ENCODE data around the gene CAP2. TPM values are rescaled to one million over a fixed set of nuclear protein-coding genes. Genes with fewer than 3 reads are reported as not detected.
"Not testable (repeated sequence)": the region's sequence is repeated elsewhere in the genome, so short reads cannot be mapped to it uniquely, and the experiment has no call there.

Gene CAP2
- polyA plus RNA-seq, 1 donor from 2014 or later = not detected

- no peaks in the 10 kb centered on the region for H3K27me3 Mint-ChIP-seq
- no peak overlapping the region for H3K27ac Mint-ChIP-seq
- no peaks in the 10 kb centered on the region for H3K4me1 Mint-ChIP-seq
- no peak overlapping the region for H3K4me3 Mint-ChIP-seq
- peaks cover 4 to 18% (median 5%) of the 10 kb centered on the region in 3 donors for H3K9me3 Mint-ChIP-seq
- no peaks in the 10 kb centered on the region for H3K36me3 Mint-ChIP-seq
Observed at GRCh38 chr6:17562636-17563035, 169.2 kb downstream of the CAP2 start.

- Mint-ChIP-seq H3K4me3 (no peak overlapping the region), H3K4me1 (no peaks in the 10 kb centered on the region), H3K27me3 (no peaks in the 10 kb centered on the region), H3K27ac (no peak overlapping the region), H3K9me3 (peaks cover 4 to 18% (median 5%) of the 10 kb centered on the region in 3 donors), H3K36me3 (peaks cover 2% of the 10 kb centered on the region)
Observed at GRCh38 chr6:17565399-17565798, 172.0 kb downstream of the CAP2 start.

DNA sequence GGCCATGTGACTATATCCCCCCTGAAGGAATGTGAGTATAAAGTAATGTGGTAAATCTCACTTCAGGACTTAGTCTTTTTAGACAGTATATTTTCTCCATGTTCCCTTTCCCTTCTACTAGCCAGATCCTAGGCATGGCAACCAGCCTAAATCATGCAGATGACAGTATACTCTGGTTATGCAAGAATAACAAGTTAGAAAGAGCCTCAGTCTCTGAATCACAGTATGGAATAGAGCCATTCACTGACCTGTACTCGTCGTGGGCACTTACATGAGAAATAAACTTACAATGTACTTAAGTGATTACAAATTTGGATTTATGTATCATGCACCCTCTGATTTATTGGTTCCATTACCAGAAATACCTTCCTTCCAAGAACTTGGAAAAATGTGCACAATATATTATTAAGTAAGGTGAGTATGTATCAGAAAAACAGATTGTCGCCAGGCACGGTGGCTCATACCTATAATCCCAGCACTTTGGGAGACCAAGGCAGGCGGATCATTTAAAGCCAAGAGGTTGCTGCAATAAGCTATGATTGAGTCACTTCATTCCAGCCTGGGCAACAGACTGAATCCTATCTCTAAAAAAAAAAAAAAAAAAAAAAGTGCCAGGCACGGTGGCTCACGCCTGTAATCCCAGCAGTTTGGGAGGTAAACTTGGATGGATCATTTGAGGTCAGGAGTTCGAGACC is 181.6 kb downstream of the CAP2 start:
- Mint-ChIP-seq H3K36me3 (peaks cover 2% of the 10 kb centered on the region), H3K27ac (no peak overlapping the region), H3K4me3 (no peak overlapping the region), H3K27me3 (peaks cover 13% of the 10 kb centered on the region), H3K9me3 (peaks cover 7 to 12% (median 9%) of the 10 kb centered on the region in 3 donors), H3K4me1 (no peaks in the 10 kb centered on the region)

DNA sequence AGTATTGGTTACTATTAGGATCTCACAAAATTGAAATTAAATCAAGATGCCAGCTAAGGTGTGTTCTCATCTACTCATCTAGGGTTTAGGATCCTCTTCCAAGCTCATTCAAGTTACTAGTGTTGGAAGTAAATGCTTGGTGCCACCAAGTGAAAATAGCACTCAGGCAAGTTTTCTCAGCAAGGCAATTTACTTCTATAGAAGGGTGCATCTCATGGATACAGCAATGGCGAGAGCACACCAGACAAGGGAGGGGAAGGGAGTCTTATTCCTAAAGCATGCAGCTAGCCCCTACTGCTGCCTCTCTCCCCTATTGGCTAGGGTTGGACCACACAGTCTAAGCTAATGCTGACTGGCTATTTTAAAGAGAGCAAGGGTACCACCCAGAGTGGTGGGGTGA is 183.7 kb downstream of the CAP2 start:
- no peaks in the 10 kb centered on the region for H3K4me1 Mint-ChIP-seq
- H3K36me3 Mint-ChIP-seq = no peaks in the 10 kb centered on the region
- H3K9me3 Mint-ChIP-seq = peaks cover 8 to 12% (median 9%) of the 10 kb centered on the region in 3 donors
- no peak overlapping the region for H3K27ac Mint-ChIP-seq
- H3K4me3 Mint-ChIP-seq = no peak overlapping the region
- H3K27me3 Mint-ChIP-seq = peaks cover 19% of the 10 kb centered on the region

DNA sequence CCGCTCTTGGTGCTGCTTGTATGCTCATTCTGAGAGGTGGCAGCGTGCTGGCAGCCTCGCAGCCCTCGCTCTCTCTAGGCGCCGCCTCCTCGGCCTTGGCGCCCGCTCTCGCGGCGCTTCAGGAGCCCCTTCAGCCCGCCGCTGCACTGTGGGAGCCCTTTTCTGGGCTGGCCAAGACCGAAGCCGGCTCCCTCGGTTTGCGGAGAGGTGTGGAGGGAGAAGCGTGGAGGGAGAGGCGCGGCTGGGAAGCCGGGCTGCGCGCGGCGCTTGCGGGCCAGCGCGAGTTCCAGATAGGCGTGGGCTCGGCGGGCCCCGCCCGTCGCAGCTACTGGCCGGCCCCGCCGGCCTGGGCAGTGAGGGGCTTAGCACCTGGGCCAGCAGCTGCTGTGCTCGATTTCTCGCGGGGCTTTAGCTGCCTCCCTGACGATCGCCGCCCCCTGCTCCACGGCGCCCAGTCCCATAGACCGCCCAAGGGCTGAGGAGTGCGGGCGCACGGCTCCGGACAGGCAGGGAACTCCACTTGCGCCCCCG is 187.2 kb downstream of the CAP2 start:
- Mint-ChIP-seq H3K36me3 (no peaks in the 10 kb centered on the region), H3K9me3 (peaks cover 8 to 12% (median 9%) of the 10 kb centered on the region in 3 donors), H3K27me3 (peaks cover 8% of the 10 kb centered on the region), H3K4me3 (peak overlapping the region; percentile 64 to 86 (median 78)), H3K4me1 (peaks cover 0 to 2% (median 0%) of the 10 kb centered on the region in 3 donors), H3K27ac (no peak overlapping the region)

DNA sequence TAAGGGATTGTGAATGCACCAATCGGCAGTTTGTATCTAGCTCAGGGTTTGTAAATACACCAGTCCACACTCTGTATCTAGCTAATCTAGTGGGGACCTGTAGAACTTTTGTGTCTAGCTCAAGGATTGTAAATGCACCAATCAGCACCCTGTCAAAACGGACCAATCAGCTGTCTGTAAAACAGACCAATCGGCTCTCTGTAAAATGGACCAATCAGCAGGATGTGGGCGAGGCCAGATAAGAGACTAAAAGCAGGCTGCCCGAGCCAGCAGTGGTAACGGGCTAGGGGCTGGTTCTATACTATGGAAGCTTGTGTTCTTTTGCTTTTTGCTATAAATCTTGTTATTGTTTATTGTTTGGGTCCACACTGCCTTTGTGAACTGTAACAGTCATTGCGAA is 187.9 kb downstream of the CAP2 start:
- H3K27ac Mint-ChIP-seq, H3K4me1 Mint-ChIP-seq, H3K36me3 Mint-ChIP-seq, H3K27me3 Mint-ChIP-seq: not testable (repeated sequence)
- Mint-ChIP-seq H3K4me3 (peak overlapping the region; percentile 12 to 74 (median 44)), H3K9me3 (peaks cover 8 to 12% (median 9%) of the 10 kb centered on the region in 3 donors)

- H3K36me3 Mint-ChIP-seq = no peaks in the 10 kb centered on the region
- no peak overlapping the region for H3K4me3 Mint-ChIP-seq
- H3K9me3 Mint-ChIP-seq = peaks cover 0 to 1% (median 0%) of the 10 kb centered on the region in 3 donors
- peaks cover 0 to 3% (median 0%) of the 10 kb centered on the region in 3 donors for H3K4me1 Mint-ChIP-seq
- peaks cover 9% of the 10 kb centered on the region for H3K27me3 Mint-ChIP-seq
- H3K27ac Mint-ChIP-seq = no peak overlapping the region
Observed at GRCh38 chr6:17583811-17584210, 190.4 kb downstream of the CAP2 start.

DNA sequence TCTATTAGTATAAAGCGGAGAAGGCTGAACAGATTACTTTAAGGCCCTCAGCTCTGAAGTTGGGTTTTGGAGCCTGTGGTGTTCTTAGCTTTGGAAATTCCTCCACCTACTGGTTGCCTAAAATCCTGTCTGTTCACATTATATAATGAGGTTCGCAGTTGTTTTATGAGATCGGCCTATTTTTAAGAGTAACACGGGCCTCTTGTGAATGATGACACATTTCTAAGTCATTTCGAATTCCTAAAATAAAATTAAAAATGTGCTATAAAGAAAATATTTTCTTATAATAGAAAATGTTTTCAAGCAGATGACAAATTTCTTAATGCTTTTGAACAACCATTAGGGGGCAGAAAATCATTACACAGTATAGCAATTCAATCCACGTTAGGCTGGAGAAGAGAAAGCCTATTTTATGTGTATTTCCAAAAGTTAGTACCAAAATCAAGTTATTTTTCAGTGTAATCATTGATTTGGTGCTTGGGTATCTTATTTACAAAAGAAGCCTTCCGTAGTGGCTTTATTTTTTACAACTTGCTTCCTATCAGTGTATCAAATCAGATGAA is 190.9 kb downstream of the CAP2 start:
- Mint-ChIP-seq H3K4me1 (peaks cover 0 to 3% (median 0%) of the 10 kb centered on the region in 3 donors), H3K4me3 (no peak overlapping the region), H3K27ac (no peak overlapping the region), H3K36me3 (no peaks in the 10 kb centered on the region), H3K27me3 (peaks cover 11% of the 10 kb centered on the region), H3K9me3 (peaks cover 0 to 1% (median 0%) of the 10 kb centered on the region in 3 donors)

GRCh38 chr6:17585766-17586490 is 192.5 kb downstream of the CAP2 start:
- Mint-ChIP-seq H3K36me3 (no peaks in the 10 kb centered on the region), H3K4me3 (no peak overlapping the region), H3K27me3 (peaks cover 11% of the 10 kb centered on the region), H3K9me3 (peaks cover 0 to 1% (median 0%) of the 10 kb centered on the region in 3 donors), H3K4me1 (peaks cover 0 to 3% (median 0%) of the 10 kb centered on the region in 3 donors), H3K27ac (no peak overlapping the region)

DNA sequence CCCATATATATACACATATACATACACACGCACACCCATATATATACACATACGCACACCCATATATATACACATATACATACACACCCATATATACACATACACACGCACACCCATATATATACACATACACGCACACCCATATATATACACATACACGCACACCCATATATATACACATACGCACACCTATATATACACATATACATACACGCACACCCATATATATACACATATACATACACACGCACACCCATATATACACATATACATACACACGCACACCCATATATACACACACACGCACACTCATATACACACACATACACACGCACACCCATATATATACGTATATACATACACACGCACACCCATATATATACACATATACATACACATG is 193.2 kb downstream of the CAP2 start:
- H3K4me3 Mint-ChIP-seq, H3K36me3 Mint-ChIP-seq, H3K4me1 Mint-ChIP-seq, H3K9me3 Mint-ChIP-seq, H3K27ac Mint-ChIP-seq, H3K27me3 Mint-ChIP-seq: not testable (repeated sequence)

GRCh38 chr6:17588011-17588410 is 194.6 kb downstream of the CAP2 start:
- Mint-ChIP-seq H3K4me3 (no peak overlapping the region), H3K36me3 (no peaks in the 10 kb centered on the region), H3K27me3 (peaks cover 3% of the 10 kb centered on the region), H3K4me1 (peaks cover 0 to 1% (median 0%) of the 10 kb centered on the region in 3 donors), H3K9me3 (no peaks in the 10 kb centered on the region), H3K27ac (peak overlapping the region in 1 of 3 donors; percentile 79)

- Mint-ChIP-seq H3K4me3 (no peak overlapping the region), H3K36me3 (no peaks in the 10 kb centered on the region), H3K27me3 (peaks cover 3% of the 10 kb centered on the region), H3K9me3 (no peaks in the 10 kb centered on the region), H3K4me1 (peaks cover 0 to 1% (median 0%) of the 10 kb centered on the region in 3 donors), H3K27ac (no peak overlapping the region)
Observed at GRCh38 chr6:17589406-17590096, 196.2 kb downstream of the CAP2 start.

GRCh38 chr6:17591287-17591686 is 197.9 kb downstream of the CAP2 start:
- H3K4me1 Mint-ChIP-seq = no peaks in the 10 kb centered on the region
- H3K9me3 Mint-ChIP-seq = no peaks in the 10 kb centered on the region
- H3K27ac Mint-ChIP-seq = no peak overlapping the region
- H3K4me3 Mint-ChIP-seq = no peak overlapping the region
- no peaks in the 10 kb centered on the region for H3K36me3 Mint-ChIP-seq
- peaks cover 3% of the 10 kb centered on the region for H3K27me3 Mint-ChIP-seq

DNA sequence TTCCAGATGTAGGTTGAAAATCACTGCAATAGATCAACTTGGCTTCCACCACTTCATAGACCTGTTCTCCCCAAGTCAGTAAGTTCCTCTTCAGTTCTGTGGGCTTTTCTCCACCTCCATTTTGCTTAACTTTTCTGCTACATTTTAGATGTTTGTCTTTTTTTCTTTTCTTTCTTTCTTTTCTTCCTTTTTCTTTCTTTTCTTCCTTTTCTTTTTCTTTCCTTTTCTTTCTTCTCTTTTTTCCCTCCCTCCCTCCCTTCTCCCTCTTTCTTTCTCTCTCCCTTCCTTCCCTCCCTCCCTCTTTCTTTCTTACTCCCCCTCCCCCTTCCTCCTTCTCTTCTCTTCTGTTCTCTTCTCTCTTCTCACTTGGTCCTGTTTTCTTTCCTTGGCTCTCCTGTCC is 199.9 kb downstream of the CAP2 start:
- no peak overlapping the region for H3K27ac Mint-ChIP-seq
- no peaks in the 10 kb centered on the region for H3K4me1 Mint-ChIP-seq
- peaks cover 2% of the 10 kb centered on the region for H3K36me3 Mint-ChIP-seq
- no peaks in the 10 kb centered on the region for H3K9me3 Mint-ChIP-seq
- H3K4me3 Mint-ChIP-seq = no peak overlapping the region
- H3K27me3 Mint-ChIP-seq = peaks cover 3% of the 10 kb centered on the region

- Mint-ChIP-seq H3K27me3 (no peaks in the 10 kb centered on the region), H3K9me3 (no peaks in the 10 kb centered on the region), H3K4me3 (no peak overlapping the region), H3K36me3 (peaks cover 2% of the 10 kb centered on the region), H3K4me1 (peaks cover 1 to 4% (median 2%) of the 10 kb centered on the region in 3 donors), H3K27ac (no peak overlapping the region)
Observed at GRCh38 chr6:17596085-17596484, 202.7 kb downstream of the CAP2 start.

Measured in IgD-negative memory B cell (primary cell).